Karpas-422 (cell line): ENCODE data around the gene TRIM46. TPM values are rescaled to one million over a fixed set of nuclear protein-coding genes. Genes with fewer than 3 reads are reported as not detected.

Experiments used
- DNase-seq: peaks from one replicate; pipeline ENCODE4 v3.0.0-alpha.2; 2015
- H2AFZ ChIP-seq: fragments of 200-600 bp; sonication (generic); 2 replicates; pipeline ENCODE4 v1.6.1; 2014; ENCODE audit warnings: antibody characterized with exemption, low read length, mixed read lengths
- H3K27ac ChIP-seq: fragments of 200-600 bp; sonication (generic); 2 replicates; pipeline ENCODE4 v1.5.1; 2014; ENCODE audit warnings: mild to moderate bottlenecking, low read length, moderate library complexity
- H3K27me3 ChIP-seq: fragments of 200-600 bp; sonication (generic); 2 replicates; pipeline ENCODE4 v1.6.1; 2014; ENCODE audit warnings: low read length, mixed read lengths
- H3K36me3 ChIP-seq: fragments of 200-600 bp; sonication (generic); 2 replicates; pipeline ENCODE4 v1.6.1; 2014; ENCODE audit warnings: low read length, mixed read lengths; ENCODE audit not compliant: insufficient read depth
- H3K4me1 ChIP-seq: fragments of 200-600 bp; sonication (generic); 2 replicates; pipeline ENCODE4 v1.6.1; 2014; ENCODE audit warnings: mild to moderate bottlenecking, low read length, mixed read lengths
- H3K4me2 ChIP-seq: fragments of 200-600 bp; sonication (generic); 2 replicates; pipeline ENCODE4 v1.6.1; 2014; ENCODE audit warnings: low read length, low read depth, mild to moderate bottlenecking; ENCODE audit not compliant: poor library complexity, severe bottlenecking
- H3K4me3 ChIP-seq: fragments of 200-600 bp; sonication (generic); 2 replicates; pipeline ENCODE4 v1.5.1; 2014; ENCODE audit warnings: mild to moderate bottlenecking, antibody characterized with exemption, low read length, mixed read lengths
- H3K79me2 ChIP-seq: fragments of 200-600 bp; sonication (generic); 2 replicates; pipeline ENCODE4 v1.6.1; 2014; ENCODE audit warnings: mild to moderate bottlenecking, low read length, mixed read lengths
- H3K9ac ChIP-seq: fragments of 200-600 bp; sonication (generic); 2 replicates; pipeline ENCODE4 v1.6.0; 2014; ENCODE audit warnings: low read length
- H3K9me2 ChIP-seq: fragments of 200-600 bp; sonication (generic), shearing (Covaris generic); replicated peaks from 2 replicates; pipeline ENCODE4 v1.6.0; 2014; ENCODE audit warnings: mild to moderate bottlenecking, low read length, moderate library complexity; ENCODE audit not compliant: insufficient read depth
- H3K9me3 ChIP-seq: fragments of 300-700, 200-600 bp; sonication (generic); 2 replicates; pipeline ENCODE4 v1.6.1; 2014; ENCODE audit warnings: low read length, mixed read lengths
- H4K20me1 ChIP-seq: fragments of 200-600 bp; sonication (generic); 2 replicates; pipeline ENCODE4 v1.6.1; 2014; ENCODE audit warnings: mild to moderate bottlenecking, antibody characterized with exemption, low read length, low read depth; ENCODE audit not compliant: insufficient read depth
- total RNA-seq: library from RNA; depleted of rRNA; stranded (reverse); fragments of >200 nt; shearing (Covaris generic); gene quantifications from 2 replicates; pipeline ENCODE4 v1.2.3, GENCODE V29; 2014; ENCODE audit warnings: low replicate concordance

TRIM46 gene
- total RNA-seq, 1 experiment from 2014 or later = 5.1 TPM

GRCh38 chr1:155205969-155206593 lies 32.4 kb downstream of the TRIM46 start:
- Histone ChIP-seq H2AFZ (no peak overlapping the region), H3K36me3 (no peaks in the 10 kb centered on the region), H3K9me2 (no peaks in the 10 kb centered on the region), H3K4me3 (no peak overlapping the region), H3K9me3 (no peaks in the 10 kb centered on the region), H3K27me3 (no peaks in the 10 kb centered on the region), H3K9ac (no peak overlapping the region), H3K4me1 (peaks cover 29% of the 10 kb centered on the region), H4K20me1 (no peaks in the 10 kb centered on the region), H3K79me2 (peaks cover 16% of the 10 kb centered on the region), H3K4me2 (no peak overlapping the region), H3K27ac (no peak overlapping the region)
- DNase-seq = no peak

- Histone ChIP-seq H3K9ac (peak overlapping the region; percentile 59), H3K4me3 (peak overlapping the region; percentile 38; the same call in 1 of the 2 replicates), H3K4me1 (peaks cover 29% of the 10 kb centered on the region)
These were observed 33.5 kb downstream of the TRIM46 start for GRCh38 chr1:155206891-155207805.

GRCh38 chr1:155207806-155208540 lies 34.3 kb downstream of the TRIM46 start, which contains the start of gene THBS3:
THBS3 (minus strand) TSS chr1:155207897; CDS start chr1:155207876, 21 bp downstream.
- Histone ChIP-seq H3K4me3 (peak within 1 kb of the TSS; percentile 99), H3K4me1 (peaks cover 29% of the 10 kb centered on the region), H3K36me3 (no peaks in the 10 kb centered on the region), H3K9ac (peak within 1 kb of the TSS; percentile 92), H2AFZ (peak within 1 kb of the TSS; percentile 81), H3K79me2 (peaks cover 16% of the 10 kb centered on the region), H3K9me3 (no peaks in the 10 kb centered on the region), H3K9me2 (no peaks in the 10 kb centered on the region), H4K20me1 (no peaks in the 10 kb centered on the region), H3K27me3 (no peaks in the 10 kb centered on the region), H3K27ac (peak within 1 kb of the TSS; percentile 86), H3K4me2 (peak within 1 kb of the TSS; percentile 98)
- DNase-seq = no peak

More at GRCh38 chr1:155206891-155207805, 33.5 kb downstream of the TRIM46 start:
- Histone ChIP-seq H3K27me3 (no peaks in the 10 kb centered on the region), H3K27ac (peak overlapping the region; percentile 57), H2AFZ (peak overlapping the region; percentile 39; the same call in 1 of the 2 replicates), H3K79me2 (peaks cover 16% of the 10 kb centered on the region), H3K4me2 (peak overlapping the region; percentile 98), H3K9me2 (no peaks in the 10 kb centered on the region), H4K20me1 (no peaks in the 10 kb centered on the region), H3K36me3 (no peaks in the 10 kb centered on the region), H3K9me3 (no peaks in the 10 kb centered on the region)
- DNase-seq = peak; percentile 96

GRCh38 chr1:155208541-155209311 lies 35.1 kb downstream of the TRIM46 start, which contains the start of gene MTX1:
MTX1 (plus strand) TSS chr1:155208695; CDS start chr1:155208805, 110 bp downstream.
- Histone ChIP-seq H3K9me2 (no peaks in the 10 kb centered on the region), H3K4me2 (peak within 1 kb of the TSS; percentile 98), H4K20me1 (no peaks in the 10 kb centered on the region), H3K9ac (peak within 1 kb of the TSS; percentile 92), H3K4me3 (peak within 1 kb of the TSS; percentile 99), H3K4me1 (peaks cover 29% of the 10 kb centered on the region), H3K79me2 (peaks cover 16% of the 10 kb centered on the region), H3K27me3 (no peaks in the 10 kb centered on the region), H3K36me3 (no peaks in the 10 kb centered on the region), H3K27ac (peak within 1 kb of the TSS; percentile 86), H2AFZ (peak within 1 kb of the TSS; percentile 81), H3K9me3 (no peaks in the 10 kb centered on the region)
- peak; percentile 95 for DNase-seq

- peak overlapping the region; percentile 99 for H3K4me3 ChIP-seq
- H2AFZ ChIP-seq = 0 out of 2 replicates have a peak overlapping the region, but pooled peaks have one; percentile 81
- H3K27ac ChIP-seq = peak overlapping the region; percentile 19; the same call in 1 of the 2 replicates
- peak overlapping the region; percentile 98 for H3K4me2 ChIP-seq
- no peaks in the 10 kb centered on the region for H3K9me2 ChIP-seq
- no peaks in the 10 kb centered on the region for H3K36me3 ChIP-seq
- H4K20me1 ChIP-seq = no peaks in the 10 kb centered on the region
- H3K9me3 ChIP-seq = no peaks in the 10 kb centered on the region
- peaks cover 16% of the 10 kb centered on the region for H3K79me2 ChIP-seq
- peak overlapping the region; percentile 92 for H3K9ac ChIP-seq
- H3K4me1 ChIP-seq = peaks cover 29% of the 10 kb centered on the region
- DNase-seq = no peak
- H3K27me3 ChIP-seq = no peaks in the 10 kb centered on the region
These were observed 35.7 kb downstream of the TRIM46 start for GRCh38 chr1:155209312-155209721.

GRCh38 chr1:155210314-155211104 lies 36.9 kb downstream of the TRIM46 start:
- Histone ChIP-seq H3K36me3 (no peaks in the 10 kb centered on the region), H4K20me1 (no peaks in the 10 kb centered on the region), H3K9ac (peak overlapping the region; percentile 92), H3K27ac (no peak overlapping the region), H3K4me1 (peaks cover 29% of the 10 kb centered on the region), H3K4me3 (peak overlapping the region; percentile 99), H3K4me2 (peak overlapping the region; percentile 98), H3K9me3 (no peaks in the 10 kb centered on the region), H3K79me2 (peaks cover 16% of the 10 kb centered on the region), H3K9me2 (no peaks in the 10 kb centered on the region), H3K27me3 (no peaks in the 10 kb centered on the region), H2AFZ (no peak overlapping the region)
- DNase-seq = no peak
